Measurements from ENCODE around the gene KRT14.
"Not testable (repeated sequence)": the region's sequence is repeated elsewhere in the genome, so short reads cannot be mapped to it uniquely, and the experiment has no call there.

The KRT14 gene

DNA sequence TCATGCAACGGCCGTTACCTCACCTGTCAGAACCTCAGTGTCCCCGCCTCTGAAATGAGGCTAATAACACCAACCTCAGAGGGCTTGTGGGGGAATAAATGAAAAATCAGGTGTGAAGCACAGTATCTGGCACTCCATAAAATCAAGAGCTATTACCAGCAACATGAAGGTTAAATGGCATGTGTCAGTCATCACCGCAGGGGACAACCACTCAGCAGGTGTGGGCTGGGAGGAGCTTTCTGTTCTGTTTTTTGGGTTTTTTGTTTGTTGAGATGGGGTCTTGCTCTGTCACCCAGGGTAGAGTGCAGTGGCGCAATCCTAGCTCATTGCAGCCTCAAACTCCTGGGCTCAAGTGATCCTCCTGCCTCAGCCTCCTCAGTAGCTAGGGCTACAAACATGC lies 41.8 kb downstream of the KRT14 start:
- H3K4me3 ChIP-seq (ENCODE audit: low read depth, low read length): no peak overlapping the region
- no peak for DNase-seq (ENCODE audit: low read depth)
- TF ChIP-seq, protein P1, sequence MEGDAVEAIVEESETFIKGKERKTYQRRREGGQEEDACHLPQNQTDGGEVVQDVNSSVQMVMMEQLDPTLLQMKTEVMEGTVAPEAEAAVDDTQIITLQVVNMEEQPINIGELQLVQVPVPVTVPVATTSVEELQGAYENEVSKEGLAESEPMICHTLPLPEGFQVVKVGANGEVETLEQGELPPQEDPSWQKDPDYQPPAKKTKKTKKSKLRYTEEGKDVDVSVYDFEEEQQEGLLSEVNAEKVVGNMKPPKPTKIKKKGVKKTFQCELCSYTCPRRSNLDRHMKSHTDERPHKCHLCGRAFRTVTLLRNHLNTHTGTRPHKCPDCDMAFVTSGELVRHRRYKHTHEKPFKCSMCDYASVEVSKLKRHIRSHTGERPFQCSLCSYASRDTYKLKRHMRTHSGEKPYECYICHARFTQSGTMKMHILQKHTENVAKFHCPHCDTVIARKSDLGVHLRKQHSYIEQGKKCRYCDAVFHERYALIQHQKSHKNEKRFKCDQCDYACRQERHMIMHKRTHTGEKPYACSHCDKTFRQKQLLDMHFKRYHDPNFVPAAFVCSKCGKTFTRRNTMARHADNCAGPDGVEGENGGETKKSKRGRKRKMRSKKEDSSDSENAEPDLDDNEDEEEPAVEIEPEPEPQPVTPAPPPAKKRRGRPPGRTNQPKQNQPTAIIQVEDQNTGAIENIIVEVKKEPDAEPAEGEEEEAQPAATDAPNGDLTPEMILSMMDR (conservative IDR thresholded peaks at IDR 0.05; ENCODE audit: low read depth, low read length): no peak

DNA sequence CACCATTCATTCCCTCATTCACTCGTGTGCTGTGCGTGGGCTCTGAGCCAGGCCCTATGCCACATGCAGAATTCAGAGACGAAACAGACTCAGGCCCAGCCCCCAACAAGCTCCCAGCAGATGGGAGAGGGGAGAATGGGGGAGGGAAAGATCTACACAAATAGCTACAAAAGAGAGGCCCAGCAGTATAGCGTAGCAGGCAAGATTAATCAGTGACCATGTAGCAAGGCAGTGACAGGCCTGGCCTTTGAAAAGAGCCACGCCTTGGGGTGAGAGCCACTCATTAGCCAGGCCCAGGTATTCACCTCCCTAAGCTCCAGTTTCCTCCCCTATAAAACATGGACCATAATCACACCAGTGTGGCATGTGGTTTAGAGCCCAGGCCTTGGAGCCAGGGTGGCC lies 42.2 kb downstream of the KRT14 start:
- DNase-seq (ENCODE audit: low read depth): no peak
- H3K4me3 ChIP-seq (ENCODE audit: low read depth, low read length): no peak overlapping the region
- TF ChIP-seq, protein P1 (conservative IDR thresholded peaks at IDR 0.05; ENCODE audit: low read depth, low read length): no peak

DNA sequence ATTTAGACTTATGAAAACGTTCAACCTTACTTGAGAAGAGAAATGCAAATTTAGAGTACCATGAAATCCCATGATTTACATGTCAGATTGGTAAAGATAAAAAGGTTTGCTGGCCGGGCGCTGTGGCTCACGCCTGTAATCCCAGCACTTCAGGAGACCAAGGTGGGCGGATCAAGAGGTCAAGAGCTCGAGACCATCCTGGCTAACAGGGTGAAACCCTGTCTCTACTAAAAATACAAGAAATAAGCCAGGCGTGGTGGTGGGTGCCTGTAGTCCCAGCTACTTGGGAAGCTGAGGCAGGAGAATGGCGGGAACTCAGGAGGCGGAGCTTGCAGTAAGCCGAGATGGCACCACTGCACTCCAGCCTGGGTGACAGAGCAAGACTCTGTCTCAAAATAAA lies 43.9 kb downstream of the KRT14 start:
- not testable (repeated sequence) for H3K4me3 ChIP-seq (ENCODE audit: low read depth, low read length); DNase-seq (ENCODE audit: low read depth)

DNA sequence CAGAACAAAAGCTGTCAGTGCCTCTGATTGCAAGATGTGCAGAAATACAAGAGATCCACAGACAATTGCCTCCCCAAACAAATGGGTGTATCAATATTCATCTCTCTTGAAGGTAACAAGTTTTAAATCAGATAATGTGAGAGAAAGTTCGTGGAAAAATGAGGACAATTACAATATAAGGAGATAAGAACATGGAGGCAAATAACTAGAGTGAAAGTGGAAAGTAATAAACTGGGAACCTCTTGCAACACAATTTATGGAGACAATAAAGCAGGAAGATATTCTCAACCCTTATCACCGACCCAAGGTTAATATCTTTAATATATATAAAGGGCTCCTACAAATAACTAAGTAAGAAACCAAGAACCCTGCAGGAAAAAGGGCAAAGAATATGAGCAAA lies 44.3 kb downstream of the KRT14 start:
- TF ChIP-seq, protein P1 (conservative IDR thresholded peaks at IDR 0.05; ENCODE audit: low read depth, low read length): no peak
- no peak for DNase-seq (ENCODE audit: low read depth)
- no peak overlapping the region for H3K4me3 ChIP-seq (ENCODE audit: low read depth, low read length)

DNA sequence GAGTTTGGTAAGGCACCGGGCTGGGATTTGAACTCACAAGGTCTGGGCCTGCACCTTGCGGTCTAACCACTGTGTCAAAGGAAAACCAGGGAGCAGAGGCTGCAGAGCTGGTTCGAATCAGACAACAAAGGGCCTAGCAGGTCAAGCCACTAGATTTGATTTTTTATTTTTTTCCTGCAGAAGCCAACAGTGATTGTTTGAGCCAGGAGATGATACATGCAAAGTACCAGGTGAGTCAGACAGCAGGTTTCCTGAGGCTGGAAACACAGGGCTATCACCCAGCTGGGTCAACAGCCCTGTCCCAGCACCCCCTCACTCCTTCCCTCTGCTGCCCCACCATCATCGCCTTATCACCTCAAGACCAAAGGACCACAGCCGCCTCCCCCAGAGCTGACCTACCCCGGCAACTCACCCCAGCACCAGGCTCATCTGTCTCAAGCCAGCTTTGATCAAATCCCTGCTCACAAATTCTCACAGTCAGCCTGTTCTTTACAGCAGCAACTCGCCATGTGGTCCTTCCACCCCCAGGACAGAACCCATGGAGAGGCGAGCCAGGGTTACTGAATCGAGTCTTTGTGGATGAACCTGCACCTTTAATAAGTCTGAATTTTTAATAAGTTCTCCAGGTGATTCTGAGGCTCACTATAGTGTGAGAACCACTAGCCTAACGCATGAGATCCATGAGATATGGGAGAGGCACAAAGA lies 45.6 kb downstream of the KRT14 start:
- no peak overlapping the region for H3K4me3 ChIP-seq (ENCODE audit: low read depth, low read length)
- TF ChIP-seq, protein P1 (conservative IDR thresholded peaks at IDR 0.05; ENCODE audit: low read depth, low read length): no peak
- no peak for DNase-seq (ENCODE audit: low read depth)

DNA sequence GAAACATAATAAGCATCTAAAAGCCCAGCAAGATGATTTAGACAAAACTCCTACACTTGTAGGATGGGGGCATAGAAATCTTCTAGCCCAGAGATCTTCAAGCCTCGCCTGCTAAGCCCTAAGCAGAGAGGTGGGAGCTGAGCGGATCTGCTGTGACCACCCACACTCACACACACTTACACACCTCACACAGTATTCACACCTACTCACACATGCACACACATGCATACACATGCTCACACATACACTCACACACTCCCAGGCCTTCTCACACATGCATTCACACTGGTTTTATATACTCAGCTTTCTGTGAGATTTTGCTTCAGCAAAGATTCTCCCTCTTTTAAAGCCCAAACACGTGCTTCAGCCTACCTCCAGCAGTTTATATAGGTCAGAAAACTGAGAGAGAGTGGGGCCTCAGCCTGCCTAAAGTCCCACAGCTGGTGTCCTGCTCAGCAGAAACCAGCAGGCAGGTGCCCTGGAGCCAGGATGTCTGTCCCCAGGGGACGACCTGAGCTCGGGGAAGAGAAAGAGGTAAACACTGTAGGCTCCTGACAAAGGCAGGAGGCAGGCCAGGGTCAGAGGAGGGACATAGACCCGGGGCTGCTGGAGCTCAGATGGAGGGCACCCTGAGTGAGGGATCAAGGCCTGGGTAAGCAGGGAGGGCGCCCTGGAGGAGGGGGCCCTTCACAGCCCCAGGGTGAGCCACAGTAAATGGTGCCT lies 46.6 kb downstream of the KRT14 start:
- TF ChIP-seq, protein P1 (conservative IDR thresholded peaks at IDR 0.05; ENCODE audit: low read depth, low read length): no peak
- DNase-seq (ENCODE audit: low read depth): no peak
- no peak overlapping the region for H3K4me3 ChIP-seq (ENCODE audit: low read depth, low read length)

DNA sequence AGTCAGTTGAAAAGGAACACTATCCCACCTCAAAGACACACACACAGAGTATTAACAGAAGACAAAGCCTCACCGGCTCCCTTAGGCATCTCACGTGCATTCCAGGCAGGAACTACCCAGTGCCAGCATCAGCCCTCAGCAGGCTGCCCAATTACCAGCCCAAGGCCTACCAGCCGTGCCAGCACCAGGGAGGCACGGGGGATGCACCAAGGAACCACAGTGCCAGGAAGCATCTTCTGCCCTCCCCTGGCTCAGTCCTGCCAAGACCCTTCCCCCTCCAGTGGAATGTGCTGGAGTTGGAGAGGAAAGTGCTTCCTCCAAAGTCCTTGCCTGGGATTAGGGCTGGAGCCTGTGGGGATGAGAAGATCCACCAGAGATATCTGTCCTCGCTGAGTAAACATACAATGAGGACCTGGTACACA lies 47.6 kb downstream of the KRT14 start:
- TF ChIP-seq, protein P1 (conservative IDR thresholded peaks at IDR 0.05; ENCODE audit: low read depth, low read length): no peak
- DNase-seq (ENCODE audit: low read depth): no peak
- H3K4me3 ChIP-seq (ENCODE audit: low read depth, low read length): no peak overlapping the region

Data from choroid plexus epithelial cell (primary cell).